Cardiac fibroblast (primary cell): ENCODE measurements around the gene PPY.
"Not testable (repeated sequence)": the region's sequence is repeated elsewhere in the genome, so short reads cannot be mapped to it uniquely, and the experiment has no call there.

Experiments
- DNase-seq, 2 donors: peaks; one replicate each; pipeline versions ENCODE4 v3.0.0 to v3.0.0-alpha.2; 2010; ENCODE audit warnings: low read depth in 2 of 2
- H3K4me3 ChIP-seq, 2 donors: replicated peaks in 1 of 2; 1 replicate in 1 of 2; 2 replicates in 1 of 2; pipeline ENCODE4 v1.5.1; 2011; ENCODE audit warnings: low read depth in 2 of 2, low read length in 2 of 2, mild to moderate bottlenecking in 2 of 2, moderate library complexity in 1 of 2
- TF ChIP-seq, protein P1 (sequence below): IDR thresholded peaks from one replicate; pipeline ENCODE4 v1.5.1; 2011; ENCODE audit warnings: low read depth, mild to moderate bottlenecking, low read length, inconsistent platforms

Gene PPY

DNA sequence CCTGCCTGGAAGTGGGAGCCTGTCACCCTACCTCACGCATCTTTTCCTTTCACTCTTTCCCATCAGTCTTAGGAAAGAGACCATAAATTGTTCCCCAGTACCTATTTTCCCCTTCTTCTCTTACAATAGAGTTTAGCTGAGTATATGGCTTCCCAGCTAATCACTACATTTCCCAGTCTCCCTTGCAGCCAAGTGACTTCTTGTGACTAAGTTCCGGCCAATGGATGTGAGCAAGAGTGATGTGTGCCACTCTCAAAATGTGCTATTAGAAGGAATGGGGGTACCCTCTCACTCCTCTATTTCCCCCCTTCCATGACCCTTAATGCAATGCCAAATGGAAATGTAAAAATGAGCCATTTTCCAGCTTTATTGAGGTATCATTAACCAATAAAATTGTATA lies 19.7 kb upstream of the PPY start:
- no peak overlapping the region for H3K4me3 ChIP-seq
- TF ChIP-seq, protein P1, sequence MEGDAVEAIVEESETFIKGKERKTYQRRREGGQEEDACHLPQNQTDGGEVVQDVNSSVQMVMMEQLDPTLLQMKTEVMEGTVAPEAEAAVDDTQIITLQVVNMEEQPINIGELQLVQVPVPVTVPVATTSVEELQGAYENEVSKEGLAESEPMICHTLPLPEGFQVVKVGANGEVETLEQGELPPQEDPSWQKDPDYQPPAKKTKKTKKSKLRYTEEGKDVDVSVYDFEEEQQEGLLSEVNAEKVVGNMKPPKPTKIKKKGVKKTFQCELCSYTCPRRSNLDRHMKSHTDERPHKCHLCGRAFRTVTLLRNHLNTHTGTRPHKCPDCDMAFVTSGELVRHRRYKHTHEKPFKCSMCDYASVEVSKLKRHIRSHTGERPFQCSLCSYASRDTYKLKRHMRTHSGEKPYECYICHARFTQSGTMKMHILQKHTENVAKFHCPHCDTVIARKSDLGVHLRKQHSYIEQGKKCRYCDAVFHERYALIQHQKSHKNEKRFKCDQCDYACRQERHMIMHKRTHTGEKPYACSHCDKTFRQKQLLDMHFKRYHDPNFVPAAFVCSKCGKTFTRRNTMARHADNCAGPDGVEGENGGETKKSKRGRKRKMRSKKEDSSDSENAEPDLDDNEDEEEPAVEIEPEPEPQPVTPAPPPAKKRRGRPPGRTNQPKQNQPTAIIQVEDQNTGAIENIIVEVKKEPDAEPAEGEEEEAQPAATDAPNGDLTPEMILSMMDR = no peak
- no peak for DNase-seq

DNA sequence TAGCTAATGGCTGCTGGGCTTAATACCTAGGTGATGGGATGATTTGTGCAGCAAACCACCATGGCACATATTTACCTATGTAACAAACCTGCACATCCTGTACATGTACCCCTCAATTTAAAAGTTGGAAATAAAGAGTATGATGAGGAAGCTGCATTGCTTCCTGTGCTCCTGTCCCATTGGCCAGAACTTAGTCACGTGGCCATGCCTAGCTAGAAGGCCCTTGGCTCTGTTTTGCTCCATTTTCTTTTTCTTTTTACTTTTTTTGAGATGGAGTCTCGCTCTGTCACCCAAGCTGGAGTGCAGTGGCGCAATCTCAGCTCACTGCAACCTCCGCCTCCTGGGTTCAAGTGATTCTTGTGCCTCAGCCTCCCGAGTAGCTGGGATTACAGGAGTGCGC lies 19.0 kb upstream of the PPY start:
- H3K4me3 ChIP-seq, DNase-seq: not testable (repeated sequence)

DNA sequence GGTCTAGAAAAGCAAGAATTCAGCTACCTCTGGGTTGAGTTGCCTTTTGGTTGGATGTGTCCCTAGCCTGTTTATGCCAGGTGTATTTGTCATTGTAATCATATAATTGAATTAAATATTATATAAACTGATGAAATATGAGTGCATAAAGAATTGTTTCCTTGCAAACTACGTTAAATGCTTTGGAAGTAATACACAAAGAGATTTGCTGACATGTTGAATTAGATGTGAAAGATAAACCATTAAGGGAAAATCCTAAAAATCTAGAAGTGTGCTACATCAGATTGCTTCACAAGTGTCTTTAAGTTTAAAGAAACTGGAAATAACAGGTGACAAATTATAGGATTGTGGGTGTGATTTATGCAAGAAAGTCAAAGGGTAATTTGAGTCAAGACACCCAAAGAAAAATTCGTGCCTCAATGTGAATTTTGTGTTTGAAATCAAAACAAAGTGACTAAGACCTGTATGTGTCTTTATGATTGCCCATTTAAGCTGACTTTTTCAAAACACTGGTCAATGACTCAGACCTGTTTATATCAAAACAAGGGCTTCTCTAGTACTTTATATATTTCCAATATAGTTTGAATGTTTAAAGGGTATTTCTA lies 16.6 kb upstream of the PPY start:
- peak in 1 of 2 donors; percentile 74 for DNase-seq
- TF ChIP-seq, protein P1 = no peak
- H3K4me3 ChIP-seq = no peak overlapping the region

DNA sequence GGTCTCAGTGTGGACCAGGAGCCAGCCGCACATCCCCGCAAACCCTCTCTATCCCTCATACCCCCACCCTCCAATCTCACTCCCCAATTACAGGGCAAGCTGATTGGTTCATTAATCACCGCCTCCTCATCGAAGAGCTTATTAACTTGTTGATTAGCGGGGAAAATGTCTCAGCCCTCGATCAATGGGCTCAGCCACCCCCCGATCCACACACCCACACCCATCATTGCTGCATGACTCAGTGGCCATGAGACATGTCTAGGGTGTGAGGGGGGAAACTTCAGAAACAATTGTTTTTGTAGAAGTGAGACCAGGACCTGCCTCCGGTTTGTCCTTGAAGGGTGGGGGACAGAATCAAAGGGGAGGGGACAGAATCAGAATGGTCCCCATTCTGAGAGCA lies 13.9 kb upstream of the PPY start:
- DNase-seq = no peak
- TF ChIP-seq, protein P1 = no peak

DNA sequence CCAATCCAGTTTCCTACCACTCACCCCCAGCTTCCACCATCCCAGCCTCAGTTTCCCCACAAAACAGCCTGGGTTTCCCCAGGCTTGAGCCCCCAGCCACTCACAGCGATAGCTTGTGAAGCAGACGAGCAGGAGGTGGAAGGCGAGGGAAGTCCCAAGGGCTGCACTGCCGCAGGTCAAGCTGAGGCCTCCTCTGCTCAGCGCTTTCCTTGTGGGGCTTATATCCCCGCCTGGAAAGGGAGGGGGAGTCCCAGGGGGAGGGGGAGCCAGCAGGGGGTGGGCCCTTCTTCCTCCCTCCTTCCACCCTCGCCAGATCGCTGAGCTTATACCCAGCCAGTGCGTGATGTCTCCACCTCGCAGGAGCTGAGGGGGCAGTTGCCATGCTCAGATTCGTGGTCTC lies 11.5 kb upstream of the PPY start, which contains the start of gene PYY:
PYY (minus strand) TSS at position 195 of the 400 bp plus-strand sequence. CDS start 457 bp downstream, outside the sequence.
- H3K4me3 ChIP-seq = no peak within 1 kb of the TSS
- TF ChIP-seq, protein P1 = no peak

More for the DNA sequence above, 13.9 kb upstream of the PPY start:
- H3K4me3 ChIP-seq = no peak overlapping the region

DNA sequence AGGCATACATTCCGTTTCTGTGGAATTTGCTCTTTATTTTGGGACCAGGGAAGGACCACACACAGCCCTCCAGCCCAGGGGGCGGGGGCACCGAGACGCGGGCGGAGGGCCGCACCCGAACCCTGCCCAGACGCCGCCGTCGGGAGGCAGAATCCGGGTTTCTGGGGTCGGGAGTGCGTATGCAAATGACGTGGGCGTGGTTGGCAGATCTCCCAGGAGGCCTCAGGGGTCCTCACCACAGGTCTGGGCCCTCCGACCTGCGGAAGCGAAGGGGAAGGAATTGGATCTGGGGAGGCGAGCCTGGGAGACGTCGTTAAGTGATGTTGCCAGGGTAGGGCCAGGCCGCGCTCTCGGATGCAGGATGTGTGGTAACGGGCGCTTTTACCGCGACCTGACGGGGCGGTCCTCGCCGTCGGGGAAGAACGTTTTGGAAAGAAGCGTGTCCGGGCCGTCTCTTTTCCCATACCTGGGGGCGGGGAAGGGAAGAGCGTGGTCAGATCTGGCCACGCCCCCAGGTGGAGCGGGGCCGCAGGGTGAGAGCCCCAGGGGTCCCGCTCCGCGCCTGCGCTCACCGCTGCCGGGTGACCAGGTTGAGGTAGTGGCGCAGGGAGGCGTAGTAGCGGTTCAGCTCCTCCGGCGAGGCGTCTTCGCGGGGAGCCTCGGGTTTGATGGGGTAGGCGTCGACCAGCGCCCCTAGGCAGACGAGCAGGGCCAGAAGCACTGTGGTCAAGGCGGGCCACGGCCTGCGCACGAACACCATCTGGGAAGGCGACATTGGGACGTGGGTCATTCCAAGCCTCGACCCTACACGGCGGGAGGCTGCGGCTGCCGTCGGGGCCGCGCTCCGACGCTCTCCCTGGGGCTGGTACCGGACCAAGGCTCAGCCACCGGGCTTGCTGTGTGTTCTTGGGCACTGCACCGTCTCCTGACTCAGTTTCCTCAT lies 10.7 kb upstream of the PPY start:
- TF ChIP-seq, protein P1 = no peak
- no peak for DNase-seq
- H3K4me3 ChIP-seq = no peak overlapping the region

More for the DNA sequence above, 11.5 kb upstream of the PPY start, which contains the start of gene PYY:
- no peak for DNase-seq

DNA sequence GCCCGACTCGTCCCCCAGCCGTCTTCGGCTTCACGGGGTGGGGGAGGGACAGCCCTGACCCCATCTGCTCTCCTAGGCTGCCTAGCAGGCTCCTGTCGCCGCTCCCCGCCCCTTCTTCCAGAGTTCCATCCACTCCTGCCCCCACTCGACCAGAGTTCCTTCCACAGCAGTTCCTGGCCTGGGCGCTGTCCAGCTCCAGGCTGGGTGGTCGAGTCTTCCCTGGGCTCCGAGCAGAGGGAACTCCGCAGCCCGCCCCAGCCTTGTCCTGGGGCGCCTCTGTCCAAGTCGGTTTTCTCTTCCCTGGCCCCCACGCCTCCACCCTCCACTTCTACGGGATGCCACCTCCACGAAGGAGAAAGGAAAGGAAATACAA lies 10.1 kb upstream of the PPY start:
- H3K4me3 ChIP-seq = no peak overlapping the region
- TF ChIP-seq, protein P1 = no peak
- no peak for DNase-seq
